A549 treated with ZK216348 at 1 μM for 4 hours (cell line): ENCODE measurements around the gene ELP5. TPM values are rescaled to one million over a fixed set of nuclear protein-coding genes. Genes with fewer than 3 reads are reported as not detected.

ENCODE experiments used
- total RNA-seq: library from RNA; stranded (reverse); fragments of 200-300 nt; extraction: Qiagen RNA extraction; gene quantifications from 5 replicates; pipeline ENCODE4 v1.2.3, GENCODE V29; 2022; ENCODE audit warnings: low read depth

The ELP5 gene
- 101 to 153 TPM (median 123 TPM) in 5 replicates for total RNA-seq

GRCh38 chr17:7252176-7253043 lies at the start of gene ELP5:
TSS of gene ELP5 (plus strand) at chr17:7252215. CDS start at chr17:7252551, 336 bp downstream.

GRCh38 chr17:7219812-7220592 lies 32.0 kb upstream of the ELP5 start, which contains the start of the genes ACADVL and DLG4:
TSS of gene ACADVL (plus strand) at chr17:7219938. CDS start at chr17:7219985, 47 bp downstream.
TSS of gene DLG4 (minus strand) at chr17:7219836.

GRCh38 chr17:7234083-7234951 lies 17.7 kb upstream of the ELP5 start, which contains the start of gene DVL2:
TSS of gene DVL2 (minus strand) at chr17:7234517. CDS start at chr17:7234262, 255 bp downstream.

GRCh38 chr17:7239091-7240027 lies 12.7 kb upstream of the ELP5 start, which contains the start of gene PHF23:
TSS of gene PHF23 (minus strand) at chr17:7239457. CDS start at chr17:7239279, 178 bp downstream.

GRCh38 chr17:7241783-7242716 lies 10.0 kb upstream of the ELP5 start, which contains the start of gene GABARAP:
TSS of gene GABARAP (minus strand) at chr17:7242449. CDS start at chr17:7242330, 119 bp downstream.

GRCh38 chr17:7251661-7252175 lies 297 bp upstream of the ELP5 start, which contains the start of gene CTDNEP1:
TSS of gene CTDNEP1 (minus strand) at chr17:7251734. CDS start at chr17:7251296, 438 bp downstream.

GRCh38 chr17:7262192-7262934 lies 10.3 kb downstream of the ELP5 start, which contains the start of gene CLDN7:
TSS of gene CLDN7 (minus strand) at chr17:7262478. CDS start at chr17:7262043, 435 bp downstream.

GRCh38 chr17:7281074-7281952 lies 29.3 kb downstream of the ELP5 start, which contains the start of gene SLC2A4:
TSS of gene SLC2A4 (plus strand) at chr17:7281718. CDS start at chr17:7281935, 217 bp downstream.

GRCh38 chr17:7294614-7295153 lies 42.7 kb downstream of the ELP5 start, which contains the start of gene YBX2:
TSS of gene YBX2 (minus strand) at chr17:7294639. CDS start at chr17:7294500, 139 bp downstream.

GRCh38 chr17:7306911-7307685 lies 55.1 kb downstream of the ELP5 start, which contains the start of gene EIF5A:
TSS of gene EIF5A (plus strand) at chr17:7307628. CDS start at chr17:7309636, 2,008 bp downstream.

Other genes starting within 250 kb of the ELP5 start
- 408 to 509 TPM (median 429 TPM) in 5 replicates for gene RNASEK, start 239.6 kb upstream of the ELP5 start, total RNA-seq
- not detected in 5 replicates for gene BCL6B, start 229.2 kb upstream of the ELP5 start, total RNA-seq
- 5.7 to 13.1 TPM (median 10.9 TPM) in 5 replicates for gene SLC16A13, start 216.2 kb upstream of the ELP5 start, total RNA-seq
- gene SLC16A11, start 208.1 kb upstream of the ELP5 start, total RNA-seq: not detected in 5 replicates
- not detected in 5 replicates for gene CLEC10A, start 172.0 kb upstream of the ELP5 start, total RNA-seq
- gene ASGR2, start 137.4 kb upstream of the ELP5 start, total RNA-seq: 0.17 TPM in 1 of 5 replicates, not detected in the others
- gene ASGR1, start 72.8 kb upstream of the ELP5 start, total RNA-seq: 0.69 to 2.2 TPM (median 1.1 TPM) in 5 replicates
- 5.1 to 8.9 TPM (median 7.9 TPM) in 5 replicates for gene DLG4, start 32.4 kb upstream of the ELP5 start, total RNA-seq
- 303 to 481 TPM (median 423 TPM) in 5 replicates for gene ACADVL, start 32.3 kb upstream of the ELP5 start, total RNA-seq
- gene DVL2, start 17.7 kb upstream of the ELP5 start, total RNA-seq: 23.8 to 44.5 TPM (median 38.9 TPM) in 5 replicates
- 82.5 to 108 TPM (median 92.1 TPM) in 5 replicates for gene PHF23, start 12.8 kb upstream of the ELP5 start, total RNA-seq
- 646 to 813 TPM (median 659 TPM) in 5 replicates for gene GABARAP, start 9.8 kb upstream of the ELP5 start, total RNA-seq
- 216 to 257 TPM (median 229 TPM) in 5 replicates for gene CTDNEP1, start 481 bp upstream of the ELP5 start, total RNA-seq
- 0.29 to 2.9 TPM (median 1.6 TPM) in 5 replicates for gene CLDN7, start 10.3 kb downstream of the ELP5 start, total RNA-seq
- 0.20 to 0.42 TPM (median 0.27 TPM) in 5 replicates for gene SLC2A4, start 29.5 kb downstream of the ELP5 start, total RNA-seq
- gene YBX2, start 42.4 kb downstream of the ELP5 start, total RNA-seq: 0.19 to 0.84 TPM (median 0.47 TPM) in 5 replicates
- 1,510 to 1,758 TPM (median 1,707 TPM) in 5 replicates for gene EIF5A, start 55.4 kb downstream of the ELP5 start, total RNA-seq
- 96.6 to 116 TPM (median 107 TPM) in 5 replicates for gene GPS2, start 63.1 kb downstream of the ELP5 start, total RNA-seq
- gene NEURL4, start 77.1 kb downstream of the ELP5 start, total RNA-seq: 17.1 to 38.9 TPM (median 32.2 TPM) in 5 replicates
- 2.9 to 5.3 TPM (median 3.1 TPM) in 5 replicates for gene ACAP1, start 84.3 kb downstream of the ELP5 start, total RNA-seq
- gene KCTD11, start 99.9 kb downstream of the ELP5 start, total RNA-seq: 10.1 to 14.9 TPM (median 13.1 TPM) in 5 replicates
- gene TMEM95, start 102.9 kb downstream of the ELP5 start, total RNA-seq: not detected in 5 replicates
- gene TNK1, start 128.9 kb downstream of the ELP5 start, total RNA-seq: 1.3 to 1.9 TPM (median 1.8 TPM) in 5 replicates
- gene PLSCR3, start 142.3 kb downstream of the ELP5 start, total RNA-seq: 29.3 to 48.8 TPM (median 39.6 TPM) in 5 replicates
- gene TMEM256, start 151.9 kb downstream of the ELP5 start, total RNA-seq: 179 to 229 TPM (median 210 TPM) in 5 replicates
- 11.6 to 21.8 TPM (median 19.1 TPM) in 5 replicates for gene NLGN2, start 155.6 kb downstream of the ELP5 start, total RNA-seq
- gene SPEM1, start 168.1 kb downstream of the ELP5 start, total RNA-seq: not detected in 5 replicates
- gene SPEM2, start 173.4 kb downstream of the ELP5 start, total RNA-seq: not detected in 5 replicates
- not detected in 5 replicates for gene SPEM3, start 176.6 kb downstream of the ELP5 start, total RNA-seq
- 9.4 to 14.9 TPM (median 13.7 TPM) in 5 replicates for gene TMEM102, start 183.2 kb downstream of the ELP5 start, total RNA-seq
- gene FGF11, start 187.3 kb downstream of the ELP5 start, total RNA-seq: 0.99 to 1.7 TPM (median 1.0 TPM) in 5 replicates
- 6.9 to 9.9 TPM (median 9.7 TPM) in 5 replicates for gene CHRNB1, start 192.8 kb downstream of the ELP5 start, total RNA-seq
- gene ZBTB4, start 227.4 kb downstream of the ELP5 start, total RNA-seq: 18.5 to 27.9 TPM (median 24.6 TPM) in 5 replicates
- gene SLC35G6, start 229.2 kb downstream of the ELP5 start, total RNA-seq: not detected in 5 replicates
- gene POLR2A, start 232.2 kb downstream of the ELP5 start, total RNA-seq: 47.9 to 98.5 TPM (median 85.3 TPM) in 5 replicates